IgD-negative memory B cell (primary cell): ENCODE data around the gene CUL4A. TPM values are rescaled to one million over a fixed set of nuclear protein-coding genes. Genes with fewer than 3 reads are reported as not detected.
A peak's percentile ranks its signal among the peaks of the same experiment; 100 is the strongest.
"Not testable (repeated sequence)": the region's sequence is repeated elsewhere in the genome, so short reads cannot be mapped to it uniquely, and the experiment has no call there.

Experiments used
- H3K27ac Mint-ChIP-seq, 3 donors: one replicate each; pipeline ENCODE4 v1.8.0; 2020 to 2022; ENCODE audit warnings: mild to moderate bottlenecking in 3 of 3, mixed read lengths in 3 of 3, moderate library complexity in 1 of 3
- H3K27me3 Mint-ChIP-seq: one replicate; pipeline ENCODE4 v1.8.0; 2021; ENCODE audit warnings: mixed read lengths
- H3K36me3 Mint-ChIP-seq: one replicate; pipeline ENCODE4 v1.8.0; 2020; ENCODE audit warnings: mild to moderate bottlenecking, mixed read lengths
- H3K4me1 Mint-ChIP-seq, 3 donors: one replicate each; pipeline ENCODE4 v1.8.0; 2020 to 2022; ENCODE audit warnings: mixed read lengths in 3 of 3, mild to moderate bottlenecking in 1 of 3
- H3K4me3 Mint-ChIP-seq, 4 donors: one replicate each; pipeline ENCODE4 v1.8.0; 2020 to 2022; ENCODE audit warnings: mild to moderate bottlenecking in 4 of 4, mixed read lengths in 4 of 4, moderate library complexity in 3 of 4
- H3K9me3 Mint-ChIP-seq, 3 donors: one replicate each; pipeline ENCODE4 v1.8.0; 2020 to 2021; ENCODE audit warnings: mixed read lengths in 3 of 3, mild to moderate bottlenecking in 1 of 3
- polyA plus RNA-seq: library from polyadenylated mRNA; unstranded; fragments of 300-500 nt; fragmentation: Illumina TruSeq; gene quantifications from one replicate; pipeline ENCODE4 v1.2.3, GENCODE V29; 2021

The CUL4A gene
- polyA plus RNA-seq, 1 donor from 2014 or later, result 42.6 TPM

DNA sequence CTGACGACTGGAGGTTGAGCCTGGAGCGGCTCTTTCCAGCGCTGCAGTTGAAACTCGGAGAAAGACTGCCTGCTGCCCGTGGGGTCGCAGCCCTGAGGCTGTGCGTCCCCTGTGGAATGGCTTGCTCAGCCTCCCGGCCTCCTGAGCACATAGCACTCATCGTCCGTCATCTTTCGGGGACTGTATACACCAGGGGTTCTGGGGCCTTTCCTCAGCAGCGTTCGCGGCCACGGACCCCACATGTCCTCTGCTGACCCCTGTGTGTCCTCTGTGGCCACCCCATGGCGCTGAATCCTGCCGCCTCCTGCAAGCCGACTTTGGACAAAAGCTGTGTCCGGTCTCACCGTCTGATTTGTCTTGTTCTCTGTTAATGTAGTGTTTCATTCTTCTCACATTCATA is 20.4 kb downstream of the CUL4A start:
- Mint-ChIP-seq H3K27ac (peak overlapping the region in 1 of 3 donors; percentile 25), H3K36me3 (peaks cover 5% of the 10 kb centered on the region), H3K27me3 (no peaks in the 10 kb centered on the region), H3K9me3 (no peaks in the 10 kb centered on the region), H3K4me3 (no peak overlapping the region), H3K4me1 (peaks cover 0 to 2% (median 2%) of the 10 kb centered on the region in 3 donors)

DNA sequence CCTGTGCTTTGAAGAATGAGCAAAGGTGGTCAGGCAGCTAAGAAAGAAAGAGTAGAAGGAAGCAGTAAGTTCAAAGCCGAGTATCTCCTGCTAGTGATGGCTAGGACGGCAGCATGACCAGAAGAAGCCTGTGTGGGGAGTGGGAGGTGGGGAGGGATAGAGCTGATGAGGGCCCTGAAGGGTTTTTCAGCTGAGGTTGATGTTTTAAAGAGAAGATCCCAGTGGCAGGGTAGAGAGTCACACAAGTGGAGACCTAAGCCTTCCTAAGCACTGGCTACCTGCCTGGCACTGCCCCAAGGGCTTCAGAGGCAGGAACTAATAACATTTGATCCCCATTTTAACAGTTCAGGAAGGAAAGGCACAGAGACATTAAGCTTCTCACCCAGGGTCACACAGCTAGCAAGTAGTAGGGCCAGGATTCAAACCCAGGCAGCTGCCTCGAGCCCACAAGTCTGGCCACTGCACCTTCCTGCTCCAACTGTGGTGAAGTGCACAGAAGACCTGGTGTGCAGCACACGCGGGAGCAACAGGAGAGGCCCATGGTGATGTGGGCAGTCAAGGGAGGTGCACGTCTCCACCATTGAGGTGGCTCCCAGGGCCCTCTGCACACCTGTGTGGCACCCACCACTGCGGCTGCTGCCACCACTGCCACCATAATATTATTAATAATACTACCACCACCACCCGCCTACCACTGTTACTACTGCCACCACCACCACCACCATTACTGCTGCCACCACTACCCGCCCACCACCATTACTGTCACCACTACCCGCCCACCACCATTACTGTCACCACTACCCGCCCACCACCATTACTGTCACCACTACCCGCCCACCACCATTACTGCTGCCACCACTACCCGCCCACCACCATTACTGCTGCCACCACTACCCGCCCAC is 22.1 kb downstream of the CUL4A start:
- Mint-ChIP-seq H3K4me3 (no peak overlapping the region), H3K27ac (peak overlapping the region in 1 of 3 donors; percentile 93), H3K27me3 (no peaks in the 10 kb centered on the region), H3K9me3 (no peaks in the 10 kb centered on the region), H3K4me1 (peaks cover 0 to 2% (median 0%) of the 10 kb centered on the region in 3 donors), H3K36me3 (peaks cover 5% of the 10 kb centered on the region)

DNA sequence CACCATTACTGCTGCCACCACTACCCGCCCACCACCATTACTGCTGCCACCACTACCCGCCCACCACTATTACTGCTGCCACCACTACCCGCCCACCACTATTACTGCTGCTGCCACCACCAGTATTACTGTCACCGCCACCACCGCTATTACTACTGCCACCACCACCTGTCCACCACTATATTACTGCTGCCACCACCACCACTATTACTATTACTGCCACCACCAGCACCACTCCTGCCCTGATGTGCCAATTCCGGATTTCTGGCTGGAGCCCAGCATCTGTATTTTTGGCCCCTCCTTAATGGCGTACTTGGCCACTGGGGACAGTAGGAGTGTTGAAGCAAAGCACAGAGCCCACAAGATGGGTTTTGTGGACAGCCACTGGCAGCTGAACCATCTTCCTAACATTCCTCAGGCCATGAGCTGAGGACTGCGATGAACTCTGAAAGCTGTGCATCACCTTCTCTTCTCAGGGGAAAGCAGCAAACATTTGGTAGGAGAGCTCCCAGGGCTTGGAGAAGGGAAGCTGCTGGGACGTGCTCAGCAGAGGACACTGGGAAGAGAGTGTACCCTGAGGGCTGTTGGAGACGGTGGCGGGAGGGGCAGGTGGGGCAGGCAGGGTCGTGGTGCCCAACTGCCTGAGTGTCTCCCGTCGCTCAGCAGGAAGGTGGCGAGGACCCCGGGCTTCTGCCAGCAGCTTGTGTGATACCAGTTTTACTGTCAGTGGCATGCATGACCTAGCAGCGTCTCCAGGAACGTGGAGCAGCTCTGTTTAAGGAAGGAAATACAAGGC is 23.0 kb downstream of the CUL4A start:
- H3K27me3 Mint-ChIP-seq, result no peaks in the 10 kb centered on the region
- H3K27ac Mint-ChIP-seq, result peak overlapping the region in 1 of 3 donors; percentile 35
- H3K9me3 Mint-ChIP-seq, result no peaks in the 10 kb centered on the region
- H3K4me1 Mint-ChIP-seq, result peaks cover 0 to 2% (median 0%) of the 10 kb centered on the region in 3 donors
- H3K4me3 Mint-ChIP-seq, result no peak overlapping the region
- H3K36me3 Mint-ChIP-seq, result peaks cover 5% of the 10 kb centered on the region

- Mint-ChIP-seq H3K27me3 (no peaks in the 10 kb centered on the region), H3K4me3 (no peak overlapping the region), H3K36me3 (peaks cover 5% of the 10 kb centered on the region), H3K4me1 (no peaks in the 10 kb centered on the region), H3K27ac (no peak overlapping the region), H3K9me3 (no peaks in the 10 kb centered on the region)
Measured at GRCh38 chr13:113233101-113233500, 23.7 kb downstream of the CUL4A start.

GRCh38 chr13:113238536-113238935 is 29.1 kb downstream of the CUL4A start:
- no peaks in the 10 kb centered on the region for H3K9me3 Mint-ChIP-seq
- H3K27me3 Mint-ChIP-seq, result no peaks in the 10 kb centered on the region
- no peaks in the 10 kb centered on the region for H3K4me1 Mint-ChIP-seq
- peaks cover 3% of the 10 kb centered on the region for H3K36me3 Mint-ChIP-seq
- no peak overlapping the region for H3K4me3 Mint-ChIP-seq
- no peak overlapping the region for H3K27ac Mint-ChIP-seq

DNA sequence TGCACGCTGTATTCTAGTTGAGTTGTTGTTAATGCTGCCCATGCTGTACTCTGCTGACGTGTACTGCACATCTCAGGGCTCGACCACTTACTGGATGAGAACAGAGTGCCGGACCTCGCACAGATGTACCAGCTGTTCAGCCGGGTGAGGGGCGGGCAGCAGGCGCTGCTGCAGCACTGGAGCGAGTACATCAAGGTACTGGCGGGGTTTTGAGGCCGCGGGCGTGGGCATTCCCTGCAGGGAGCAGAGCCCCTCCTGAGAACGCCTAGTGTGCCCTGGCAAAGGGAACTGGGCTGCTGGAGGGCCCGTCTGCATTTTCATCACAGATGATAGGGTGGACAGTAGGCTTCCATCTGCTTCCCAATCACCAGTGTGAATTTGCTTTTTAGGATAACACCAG is 29.9 kb downstream of the CUL4A start:
- peaks cover 3% of the 10 kb centered on the region for H3K36me3 Mint-ChIP-seq

DNA sequence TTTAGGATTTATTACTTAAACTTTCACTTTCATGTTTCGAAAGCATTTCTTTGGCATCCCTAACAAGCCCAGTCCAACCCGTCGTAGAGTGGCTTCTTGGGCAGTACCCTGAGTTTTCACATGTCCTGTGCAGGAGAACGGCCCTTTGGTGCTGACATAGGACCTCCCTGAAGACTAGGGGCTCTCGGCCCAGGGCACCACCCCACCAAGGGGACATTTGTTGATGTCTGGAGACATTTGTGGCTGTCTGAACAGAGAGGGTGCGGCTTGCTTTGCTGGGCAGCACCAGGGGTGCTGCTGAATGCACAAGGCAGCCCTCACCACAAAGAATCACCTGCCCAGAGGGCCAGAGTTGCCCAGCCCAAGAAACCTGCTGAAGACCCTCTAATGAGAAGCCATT is 30.6 kb downstream of the CUL4A start:
- Mint-ChIP-seq H3K27ac (no peak overlapping the region), H3K4me3 (no peak overlapping the region), H3K36me3 (peaks cover 3% of the 10 kb centered on the region), H3K9me3 (no peaks in the 10 kb centered on the region), H3K27me3 (no peaks in the 10 kb centered on the region), H3K4me1 (no peaks in the 10 kb centered on the region)

More for the DNA sequence above, 29.9 kb downstream of the CUL4A start:
- no peak overlapping the region for H3K4me3 Mint-ChIP-seq
- H3K9me3 Mint-ChIP-seq, result no peaks in the 10 kb centered on the region
- H3K27me3 Mint-ChIP-seq, result no peaks in the 10 kb centered on the region
- H3K27ac Mint-ChIP-seq, result peak overlapping the region in 1 of 3 donors; percentile 87
- no peaks in the 10 kb centered on the region for H3K4me1 Mint-ChIP-seq

DNA sequence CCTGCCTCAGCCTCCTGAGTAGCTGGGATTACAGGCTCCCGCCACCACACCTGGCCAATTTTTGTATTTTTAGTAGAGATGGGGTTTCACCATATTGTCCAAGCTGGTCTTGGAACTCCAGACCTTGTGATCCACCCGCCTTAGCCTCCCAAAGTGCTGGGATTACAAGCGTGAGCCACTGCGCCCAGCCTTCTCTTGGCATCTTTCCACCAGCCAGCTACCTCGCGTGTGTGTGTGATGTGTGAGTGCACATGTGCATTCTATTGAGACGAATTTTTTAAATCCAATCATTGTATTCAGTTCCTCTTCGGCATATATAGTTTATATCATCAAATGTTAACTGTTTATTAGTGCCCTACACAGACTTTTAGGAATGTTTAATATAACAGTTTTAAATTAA is 32.2 kb downstream of the CUL4A start:
- H3K27me3 Mint-ChIP-seq, H3K27ac Mint-ChIP-seq, H3K9me3 Mint-ChIP-seq, H3K4me3 Mint-ChIP-seq, H3K4me1 Mint-ChIP-seq, H3K36me3 Mint-ChIP-seq: not testable (repeated sequence)

GRCh38 chr13:113243847-113244246 is 34.4 kb downstream of the CUL4A start:
- Mint-ChIP-seq H3K4me1 (no peaks in the 10 kb centered on the region), H3K4me3 (no peak overlapping the region), H3K27ac (no peak overlapping the region), H3K36me3 (peaks cover 5% of the 10 kb centered on the region), H3K9me3 (no peaks in the 10 kb centered on the region), H3K27me3 (no peaks in the 10 kb centered on the region)

GRCh38 chr13:113245849-113246796 is 36.7 kb downstream of the CUL4A start:
- peaks cover 3% of the 10 kb centered on the region for H3K36me3 Mint-ChIP-seq
- H3K4me3 Mint-ChIP-seq, result no peak overlapping the region
- no peaks in the 10 kb centered on the region for H3K9me3 Mint-ChIP-seq
- no peaks in the 10 kb centered on the region for H3K27me3 Mint-ChIP-seq
- H3K27ac Mint-ChIP-seq, result peak overlapping the region in 1 of 3 donors; percentile 50
- H3K4me1 Mint-ChIP-seq, result peaks cover 0 to 1% (median 0%) of the 10 kb centered on the region in 3 donors

DNA sequence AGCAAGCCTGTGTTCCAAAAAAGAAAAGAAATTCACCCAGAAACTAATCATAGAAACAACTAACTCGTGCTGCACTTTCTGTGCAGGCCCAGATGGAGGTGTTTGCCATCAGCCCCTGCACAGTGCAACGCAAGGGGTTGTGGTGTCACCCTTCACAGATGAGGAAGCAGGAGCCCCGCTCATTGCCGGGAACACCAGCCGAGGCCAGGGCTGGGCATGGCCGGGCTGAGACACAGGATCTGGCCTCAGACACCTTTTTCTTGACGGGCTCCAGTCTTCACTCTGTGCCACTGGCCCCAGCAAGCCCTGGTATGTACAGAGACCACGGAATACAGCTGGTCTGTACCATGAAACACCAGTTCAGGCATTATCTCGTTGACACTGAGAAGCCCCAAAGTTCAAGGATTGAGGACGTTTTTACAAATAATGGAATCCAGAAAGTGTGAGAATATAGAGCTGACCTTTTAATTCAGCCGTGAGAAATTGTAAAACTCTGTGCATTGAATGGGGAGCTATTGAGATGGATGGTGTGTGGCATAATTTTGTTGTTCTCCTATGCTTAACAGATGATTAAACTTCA is 43.2 kb downstream of the CUL4A start:
- H3K9me3 Mint-ChIP-seq, result no peaks in the 10 kb centered on the region
- no peaks in the 10 kb centered on the region for H3K27me3 Mint-ChIP-seq
- H3K4me3 Mint-ChIP-seq, result no peak overlapping the region
- H3K27ac Mint-ChIP-seq, result no peak overlapping the region
- H3K36me3 Mint-ChIP-seq, result peaks cover 10% of the 10 kb centered on the region
- peaks cover 0 to 1% (median 0%) of the 10 kb centered on the region in 3 donors for H3K4me1 Mint-ChIP-seq

- not testable (repeated sequence) for H3K9me3 Mint-ChIP-seq, H3K4me1 Mint-ChIP-seq, H3K4me3 Mint-ChIP-seq, H3K27me3 Mint-ChIP-seq, H3K27ac Mint-ChIP-seq
- peaks cover 13% of the 10 kb centered on the region for H3K36me3 Mint-ChIP-seq
Measured at GRCh38 chr13:113257908-113258307, 48.5 kb downstream of the CUL4A start.

DNA sequence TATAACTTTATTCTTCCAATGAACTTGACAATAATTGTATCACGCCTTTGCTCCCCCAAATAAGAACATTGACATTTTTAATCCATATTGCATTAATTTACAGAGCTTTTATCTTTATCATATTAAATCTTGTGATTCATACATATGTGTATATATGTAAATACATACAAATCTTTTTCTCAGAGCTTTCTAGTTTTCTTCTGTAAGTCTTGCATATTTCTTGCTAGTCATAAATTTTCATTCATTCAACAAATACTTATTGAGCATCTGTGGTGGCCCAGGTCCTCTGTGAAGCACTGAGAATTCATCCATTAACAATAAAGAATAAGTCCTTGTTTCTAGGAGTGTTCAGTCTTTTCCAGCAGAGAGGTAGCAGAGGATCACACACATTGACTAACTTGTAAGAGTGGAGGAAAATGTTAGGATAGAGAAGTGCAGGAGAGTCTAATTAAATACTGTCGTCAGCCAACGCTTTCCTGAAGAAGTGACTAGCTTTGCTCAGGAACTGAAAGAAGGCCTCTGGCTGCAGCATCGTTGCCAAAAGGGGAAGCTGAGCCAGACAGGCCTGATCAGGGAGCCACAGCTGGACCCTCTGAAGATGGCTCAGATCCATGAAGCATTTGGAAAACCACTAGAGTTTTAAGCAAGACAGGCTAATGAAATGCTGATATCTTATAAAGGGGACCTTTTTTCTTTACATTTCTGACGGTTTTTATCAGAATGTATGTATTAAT is 49.1 kb downstream of the CUL4A start:
- H3K9me3 Mint-ChIP-seq, result no peaks in the 10 kb centered on the region
- H3K27ac Mint-ChIP-seq, result no peak overlapping the region
- H3K27me3 Mint-ChIP-seq, result no peaks in the 10 kb centered on the region
- no peak overlapping the region for H3K4me3 Mint-ChIP-seq
- peaks cover 13% of the 10 kb centered on the region for H3K36me3 Mint-ChIP-seq
- H3K4me1 Mint-ChIP-seq, result no peaks in the 10 kb centered on the region

DNA sequence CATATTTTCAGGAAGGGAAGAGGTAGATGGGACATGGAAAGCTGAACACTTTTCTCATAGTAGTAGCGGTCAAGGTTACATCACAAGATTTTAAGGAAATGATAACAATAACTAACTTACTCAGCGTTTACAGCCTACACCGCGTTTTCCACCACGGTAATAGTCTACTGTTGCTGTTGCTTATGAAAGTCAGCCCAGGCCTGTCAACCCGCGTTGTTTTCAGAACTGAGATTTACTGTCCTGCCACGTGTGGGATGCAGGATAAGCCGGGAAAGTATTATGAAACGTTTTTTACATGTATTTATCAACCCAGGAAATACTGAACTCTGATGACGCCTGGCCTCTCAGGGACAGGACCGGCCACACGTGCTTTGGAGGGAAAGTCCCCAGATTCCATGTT is 51.6 kb downstream of the CUL4A start:
- Mint-ChIP-seq H3K27me3 (no peaks in the 10 kb centered on the region), H3K4me3 (no peak overlapping the region), H3K27ac (no peak overlapping the region), H3K9me3 (no peaks in the 10 kb centered on the region), H3K4me1 (no peaks in the 10 kb centered on the region), H3K36me3 (peaks cover 16% of the 10 kb centered on the region)
